NCI-H2196 (cell line): ENCODE measurements around the gene OSBPL1A.

Experiments
- DNase-seq: peaks from one replicate; lab custom pipeline; 2025; ENCODE audit not compliant: unreplicated experiment; lab: John Stamatoyannopoulos, UW

OSBPL1A gene

GRCh38 chr18:24344509-24344908 is 53.1 kb downstream of the OSBPL1A start:
- DNase-seq, result no peak

GRCh38 chr18:24342347-24342746 is 55.3 kb downstream of the OSBPL1A start:
- DNase-seq, result no peak

GRCh38 chr18:24341361-24341760 is 56.3 kb downstream of the OSBPL1A start:
- DNase-seq, result no peak

GRCh38 chr18:24333084-24333483 is 64.5 kb downstream of the OSBPL1A start:
- DNase-seq, result no peak

- no peak for DNase-seq
Measured at GRCh38 chr18:24326211-24326610, 71.4 kb downstream of the OSBPL1A start.

- DNase-seq, result no peak
Measured at GRCh38 chr18:24322584-24323136, 75.0 kb downstream of the OSBPL1A start.

- no peak for DNase-seq
Measured at GRCh38 chr18:24321071-24321470, 76.6 kb downstream of the OSBPL1A start.

GRCh38 chr18:24319757-24320156 is 77.9 kb downstream of the OSBPL1A start:
- no peak for DNase-seq

- no peak for DNase-seq
Measured at GRCh38 chr18:24317370-24317769, 80.3 kb downstream of the OSBPL1A start.

GRCh38 chr18:24315170-24315569 is 82.5 kb downstream of the OSBPL1A start:
- no peak for DNase-seq

GRCh38 chr18:24306201-24306600 is 91.4 kb downstream of the OSBPL1A start:
- DNase-seq, result no peak

GRCh38 chr18:24300703-24301102 is 96.9 kb downstream of the OSBPL1A start:
- DNase-seq, result no peak

- no peak for DNase-seq
Measured at GRCh38 chr18:24296276-24296675, 101.3 kb downstream of the OSBPL1A start.

GRCh38 chr18:24293254-24293653 is 104.4 kb downstream of the OSBPL1A start:
- DNase-seq, result no peak

GRCh38 chr18:24278591-24278990 is 119.0 kb downstream of the OSBPL1A start:
- DNase-seq, result no peak

GRCh38 chr18:24277516-24278195 is 120.0 kb downstream of the OSBPL1A start:
- no peak for DNase-seq

GRCh38 chr18:24276994-24277393 is 120.6 kb downstream of the OSBPL1A start:
- no peak for DNase-seq

GRCh38 chr18:24274837-24275236 is 122.8 kb downstream of the OSBPL1A start:
- DNase-seq, result no peak

- DNase-seq, result no peak
Measured at GRCh38 chr18:24273596-24273995, 124.0 kb downstream of the OSBPL1A start.

- DNase-seq, result no peak
Measured at GRCh38 chr18:24272229-24272525, 125.4 kb downstream of the OSBPL1A start.

- peak; percentile 55 for DNase-seq
Measured at GRCh38 chr18:24271381-24272228, 126.0 kb downstream of the OSBPL1A start.

GRCh38 chr18:24270937-24271380 is 126.7 kb downstream of the OSBPL1A start:
- no peak for DNase-seq
